HFF-Myc (cell line): Measurements from ENCODE around the gene PTPN22.

Experiments used
- DNase-seq: peaks from one replicate; pipeline ENCODE4 v3.0.0-alpha.2; 2011; ENCODE audit warnings: low read depth; ENCODE audit errors: extremely low read depth
- H3K4me3 ChIP-seq: replicated peaks from 2 replicates; pipeline ENCODE4 v1.5.1; 2011; ENCODE audit warnings: low read depth, mild to moderate bottlenecking, control low read depth, low read length
- CTCF ChIP-seq: IDR thresholded peaks from 2 replicates; pipeline ENCODE4 v1.5.1; 2012; ENCODE audit warnings: mild to moderate bottlenecking, low read depth, low read length, control low read depth; ENCODE audit errors: missing control alignments

Gene PTPN22

GRCh38 chr1:113871597-113872113, at the start of gene PTPN22:
Gene PTPN22 (minus strand): TSS chr1:113871712.
- no peak for TF ChIP-seq CTCF
- DNase-seq: peak; percentile 38
- H3K4me3 ChIP-seq: no peak within 1 kb of the TSS

DNA sequence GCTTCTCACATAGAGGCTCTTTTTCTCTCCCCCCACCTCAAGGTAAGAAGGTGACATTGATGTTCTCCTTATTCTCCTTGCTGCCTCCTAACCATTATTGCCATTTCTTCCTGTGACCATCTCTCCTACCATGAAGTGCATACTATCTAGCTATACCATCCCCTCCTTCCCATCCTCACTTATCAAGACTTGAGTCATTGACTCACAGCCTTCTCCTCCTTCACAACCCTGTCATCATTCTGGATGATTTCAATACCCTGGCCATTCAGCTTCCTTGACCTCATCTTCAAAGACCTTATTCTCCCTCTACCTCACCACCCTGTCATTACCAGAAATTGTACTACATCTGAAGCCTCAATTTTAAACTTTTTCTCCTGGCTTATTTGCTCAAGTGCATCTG, 46.7 kb upstream of the PTPN22 start:
- no peak for DNase-seq
- no peak overlapping the region for H3K4me3 ChIP-seq
- no peak for TF ChIP-seq CTCF

GRCh38 chr1:113917400-113918082, 46.0 kb upstream of the PTPN22 start:
- no peak for DNase-seq
- no peak overlapping the region for H3K4me3 ChIP-seq
- TF ChIP-seq CTCF: no peak

DNA sequence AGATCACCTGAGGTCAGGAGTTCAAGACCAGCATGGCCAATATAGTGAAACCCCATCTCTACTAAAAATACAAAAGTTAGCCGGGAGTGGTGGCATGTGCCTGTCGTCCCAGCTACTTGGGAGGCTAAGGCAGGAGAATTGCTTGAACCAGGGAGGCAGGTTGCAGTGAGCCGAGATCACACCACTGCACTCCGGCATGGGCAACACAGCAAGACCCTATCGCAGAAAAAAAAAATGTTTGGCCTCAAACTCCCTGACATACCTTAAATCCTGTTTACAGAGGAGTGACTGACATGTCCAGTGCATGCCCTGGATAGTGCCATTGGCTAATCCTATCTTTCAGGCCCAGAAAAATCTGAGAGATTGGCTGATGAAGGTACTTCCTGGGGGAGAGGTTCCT, 45.5 kb upstream of the PTPN22 start:
- no peak for TF ChIP-seq CTCF
- DNase-seq: no peak
- H3K4me3 ChIP-seq: no peak overlapping the region

DNA sequence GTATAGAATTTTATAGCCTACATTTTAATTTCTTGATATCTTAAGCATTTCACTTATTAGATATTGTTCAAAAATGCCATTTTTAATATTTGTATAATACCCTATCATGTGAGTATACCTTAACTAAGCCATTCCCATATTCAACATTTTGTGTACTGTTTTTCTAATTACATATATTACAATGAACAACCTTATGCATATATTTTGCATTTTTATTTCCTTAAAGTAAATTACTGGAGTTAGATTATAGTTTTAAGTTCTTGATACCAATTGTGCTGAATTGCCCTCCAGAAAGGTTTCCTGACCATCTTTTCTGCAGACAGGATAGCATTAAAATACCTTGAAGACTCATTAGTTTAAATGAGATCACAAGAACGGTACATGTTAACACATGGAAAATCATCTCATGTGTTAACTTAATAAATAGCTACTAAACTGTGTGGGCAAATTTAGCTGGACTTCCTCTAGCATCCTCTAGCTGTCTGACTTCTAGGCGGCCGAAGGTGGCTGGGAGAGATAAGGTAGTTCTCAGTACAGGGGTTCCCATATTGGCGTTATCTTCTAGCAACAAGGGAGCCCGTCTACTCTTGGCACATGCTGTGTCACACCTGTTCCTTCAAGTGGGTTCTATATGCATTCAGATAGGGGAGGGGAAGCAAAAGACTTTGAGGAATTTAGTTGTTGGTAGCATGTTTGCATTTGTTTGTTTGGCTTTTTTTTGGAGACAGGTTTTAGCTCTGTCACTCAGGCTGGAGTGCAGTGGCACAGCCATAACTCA, 42.6 kb upstream of the PTPN22 start:
- no peak overlapping the region for H3K4me3 ChIP-seq
- TF ChIP-seq CTCF: no peak
- DNase-seq: no peak

DNA sequence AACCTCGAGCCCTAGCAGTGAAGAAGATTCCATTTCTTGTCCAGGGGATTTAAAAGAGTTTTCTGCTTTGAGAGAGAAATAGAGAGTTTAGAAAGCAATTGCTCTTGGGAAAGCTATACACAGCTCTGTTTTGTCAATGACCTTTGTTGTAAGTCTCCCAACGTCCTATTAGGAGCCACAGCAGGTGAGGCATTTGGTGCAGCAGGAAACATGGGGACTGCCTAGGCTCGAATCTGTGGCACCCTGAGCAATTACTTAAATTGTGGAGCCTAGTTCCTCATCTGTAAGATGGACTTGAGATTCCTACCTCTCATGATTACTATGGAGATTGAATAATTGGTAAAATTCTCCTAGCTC, 41.8 kb upstream of the PTPN22 start:
- no peak overlapping the region for H3K4me3 ChIP-seq
- no peak for TF ChIP-seq CTCF
- DNase-seq: no peak
